ENCODE measurements around the gene RAB7B.
"Not testable (repeated sequence)": the region's sequence is repeated elsewhere in the genome, so short reads cannot be mapped to it uniquely, and the experiment has no call there.

RAB7B gene

GRCh38 chr1:206002871-206003801 lies at the start of gene RAB7B:
Gene RAB7B, minus strand, starts transcription at chr1:206003395. Its CDS starts 9,260 bp downstream, at chr1:205994135.
- DNase-seq = no peak

GRCh38 chr1:206052231-206052865 lies 49.2 kb upstream of the RAB7B start:
- not testable (repeated sequence) for DNase-seq

GRCh38 chr1:206050655-206051235 lies 47.5 kb upstream of the RAB7B start:
- DNase-seq = no peak

GRCh38 chr1:206049919-206050600 lies 46.9 kb upstream of the RAB7B start:
- no peak for DNase-seq

GRCh38 chr1:206049293-206049692 lies 46.1 kb upstream of the RAB7B start:
- DNase-seq = no peak

- peak; percentile 15 for DNase-seq
Observed at GRCh38 chr1:206048582-206048981, 45.4 kb upstream of the RAB7B start.

GRCh38 chr1:206047271-206047670 lies 44.1 kb upstream of the RAB7B start:
- DNase-seq = no peak

GRCh38 chr1:206041640-206042039 lies 38.4 kb upstream of the RAB7B start:
- DNase-seq = no peak

- DNase-seq = no peak
Observed at GRCh38 chr1:206040328-206040727, 37.1 kb upstream of the RAB7B start.

- no peak for DNase-seq
Observed at GRCh38 chr1:206039046-206039973, 36.1 kb upstream of the RAB7B start.

GRCh38 chr1:206037581-206037980 lies 34.4 kb upstream of the RAB7B start:
- DNase-seq = no peak

- DNase-seq = no peak
Observed at GRCh38 chr1:206036663-206037455, 33.7 kb upstream of the RAB7B start.

GRCh38 chr1:206035027-206035426 lies 31.8 kb upstream of the RAB7B start:
- no peak for DNase-seq

- DNase-seq = no peak
Observed at GRCh38 chr1:206032380-206033140, 29.4 kb upstream of the RAB7B start.

GRCh38 chr1:206030714-206031113 lies 27.5 kb upstream of the RAB7B start:
- peak; percentile 76 for DNase-seq

- no peak for DNase-seq
Observed at GRCh38 chr1:206030191-206030590, 27.0 kb upstream of the RAB7B start.

- DNase-seq = no peak
Observed at GRCh38 chr1:206029484-206029883, 26.3 kb upstream of the RAB7B start.

- no peak for DNase-seq
Observed at GRCh38 chr1:206025283-206025820, 22.2 kb upstream of the RAB7B start.

GRCh38 chr1:206023695-206024094 lies 20.5 kb upstream of the RAB7B start, which contains the start of gene CTSE:
Gene CTSE, minus strand, starts transcription at chr1:206023895. Its CDS starts 104 bp downstream, at chr1:206023791.
- no peak for DNase-seq

GRCh38 chr1:206022766-206023165 lies 19.6 kb upstream of the RAB7B start:
- DNase-seq = no peak

Data from midbrain (tissue), 1 donor.